Measurements from ENCODE around the gene ZNF850. TPM values are rescaled to one million over a fixed set of nuclear protein-coding genes. Genes with fewer than 3 reads are reported as not detected.

The ZNF850 gene
- total and polyA plus RNA-seq, 2 of the 8 experiments (the other 6 are each of a cell fraction or from before 2014, with no cell fraction given), result 6.7 to 21.2 TPM

DNA sequence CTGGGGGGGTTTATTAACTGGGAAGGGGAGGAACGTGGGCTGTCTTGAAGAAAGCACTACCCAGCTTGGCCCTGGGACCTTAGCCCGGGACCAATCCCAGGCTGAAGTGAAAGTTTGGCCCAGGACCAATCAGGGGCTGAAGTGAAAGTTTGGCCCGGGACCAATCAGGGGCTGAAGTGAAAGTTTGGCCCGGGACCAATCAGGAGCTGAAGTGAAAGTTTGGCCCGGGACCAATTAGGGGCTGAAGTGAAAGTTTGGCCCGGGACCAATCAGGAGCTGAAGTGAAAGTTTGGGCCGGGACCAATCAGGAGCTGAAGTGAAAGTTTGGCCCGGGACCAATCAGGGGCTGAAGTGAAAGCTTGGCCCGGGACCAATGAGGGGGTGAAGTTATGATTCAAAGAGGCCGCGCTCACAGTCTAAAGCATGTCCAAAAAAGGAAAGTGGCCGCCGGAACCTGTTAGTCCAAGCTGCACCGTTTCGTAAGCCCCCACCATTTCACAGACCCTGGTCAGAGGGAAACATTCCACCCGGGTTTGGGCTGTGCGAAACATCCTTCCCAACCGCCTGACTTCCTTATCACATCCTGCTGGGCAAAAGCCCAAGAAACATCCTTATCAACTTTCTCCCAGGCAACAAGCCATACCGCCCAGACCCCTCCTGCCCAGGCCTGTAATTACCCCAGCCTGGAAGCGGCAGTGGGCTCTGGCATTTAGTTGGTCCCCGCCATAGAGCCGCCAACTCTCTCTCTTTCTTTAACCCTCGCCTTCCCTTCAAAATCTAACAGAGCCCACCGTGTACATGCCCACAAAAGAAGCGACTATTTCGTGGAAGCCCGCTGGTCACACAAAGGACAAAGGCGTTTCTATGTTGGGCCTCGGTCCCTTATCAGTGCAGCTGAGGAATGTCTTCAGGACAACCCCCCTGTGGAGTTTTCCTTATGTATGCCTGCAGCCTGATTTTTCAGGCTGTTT is 1.1 kb downstream of the ZNF850 start (continued):
- TF ChIP-seq, protein P1, sequence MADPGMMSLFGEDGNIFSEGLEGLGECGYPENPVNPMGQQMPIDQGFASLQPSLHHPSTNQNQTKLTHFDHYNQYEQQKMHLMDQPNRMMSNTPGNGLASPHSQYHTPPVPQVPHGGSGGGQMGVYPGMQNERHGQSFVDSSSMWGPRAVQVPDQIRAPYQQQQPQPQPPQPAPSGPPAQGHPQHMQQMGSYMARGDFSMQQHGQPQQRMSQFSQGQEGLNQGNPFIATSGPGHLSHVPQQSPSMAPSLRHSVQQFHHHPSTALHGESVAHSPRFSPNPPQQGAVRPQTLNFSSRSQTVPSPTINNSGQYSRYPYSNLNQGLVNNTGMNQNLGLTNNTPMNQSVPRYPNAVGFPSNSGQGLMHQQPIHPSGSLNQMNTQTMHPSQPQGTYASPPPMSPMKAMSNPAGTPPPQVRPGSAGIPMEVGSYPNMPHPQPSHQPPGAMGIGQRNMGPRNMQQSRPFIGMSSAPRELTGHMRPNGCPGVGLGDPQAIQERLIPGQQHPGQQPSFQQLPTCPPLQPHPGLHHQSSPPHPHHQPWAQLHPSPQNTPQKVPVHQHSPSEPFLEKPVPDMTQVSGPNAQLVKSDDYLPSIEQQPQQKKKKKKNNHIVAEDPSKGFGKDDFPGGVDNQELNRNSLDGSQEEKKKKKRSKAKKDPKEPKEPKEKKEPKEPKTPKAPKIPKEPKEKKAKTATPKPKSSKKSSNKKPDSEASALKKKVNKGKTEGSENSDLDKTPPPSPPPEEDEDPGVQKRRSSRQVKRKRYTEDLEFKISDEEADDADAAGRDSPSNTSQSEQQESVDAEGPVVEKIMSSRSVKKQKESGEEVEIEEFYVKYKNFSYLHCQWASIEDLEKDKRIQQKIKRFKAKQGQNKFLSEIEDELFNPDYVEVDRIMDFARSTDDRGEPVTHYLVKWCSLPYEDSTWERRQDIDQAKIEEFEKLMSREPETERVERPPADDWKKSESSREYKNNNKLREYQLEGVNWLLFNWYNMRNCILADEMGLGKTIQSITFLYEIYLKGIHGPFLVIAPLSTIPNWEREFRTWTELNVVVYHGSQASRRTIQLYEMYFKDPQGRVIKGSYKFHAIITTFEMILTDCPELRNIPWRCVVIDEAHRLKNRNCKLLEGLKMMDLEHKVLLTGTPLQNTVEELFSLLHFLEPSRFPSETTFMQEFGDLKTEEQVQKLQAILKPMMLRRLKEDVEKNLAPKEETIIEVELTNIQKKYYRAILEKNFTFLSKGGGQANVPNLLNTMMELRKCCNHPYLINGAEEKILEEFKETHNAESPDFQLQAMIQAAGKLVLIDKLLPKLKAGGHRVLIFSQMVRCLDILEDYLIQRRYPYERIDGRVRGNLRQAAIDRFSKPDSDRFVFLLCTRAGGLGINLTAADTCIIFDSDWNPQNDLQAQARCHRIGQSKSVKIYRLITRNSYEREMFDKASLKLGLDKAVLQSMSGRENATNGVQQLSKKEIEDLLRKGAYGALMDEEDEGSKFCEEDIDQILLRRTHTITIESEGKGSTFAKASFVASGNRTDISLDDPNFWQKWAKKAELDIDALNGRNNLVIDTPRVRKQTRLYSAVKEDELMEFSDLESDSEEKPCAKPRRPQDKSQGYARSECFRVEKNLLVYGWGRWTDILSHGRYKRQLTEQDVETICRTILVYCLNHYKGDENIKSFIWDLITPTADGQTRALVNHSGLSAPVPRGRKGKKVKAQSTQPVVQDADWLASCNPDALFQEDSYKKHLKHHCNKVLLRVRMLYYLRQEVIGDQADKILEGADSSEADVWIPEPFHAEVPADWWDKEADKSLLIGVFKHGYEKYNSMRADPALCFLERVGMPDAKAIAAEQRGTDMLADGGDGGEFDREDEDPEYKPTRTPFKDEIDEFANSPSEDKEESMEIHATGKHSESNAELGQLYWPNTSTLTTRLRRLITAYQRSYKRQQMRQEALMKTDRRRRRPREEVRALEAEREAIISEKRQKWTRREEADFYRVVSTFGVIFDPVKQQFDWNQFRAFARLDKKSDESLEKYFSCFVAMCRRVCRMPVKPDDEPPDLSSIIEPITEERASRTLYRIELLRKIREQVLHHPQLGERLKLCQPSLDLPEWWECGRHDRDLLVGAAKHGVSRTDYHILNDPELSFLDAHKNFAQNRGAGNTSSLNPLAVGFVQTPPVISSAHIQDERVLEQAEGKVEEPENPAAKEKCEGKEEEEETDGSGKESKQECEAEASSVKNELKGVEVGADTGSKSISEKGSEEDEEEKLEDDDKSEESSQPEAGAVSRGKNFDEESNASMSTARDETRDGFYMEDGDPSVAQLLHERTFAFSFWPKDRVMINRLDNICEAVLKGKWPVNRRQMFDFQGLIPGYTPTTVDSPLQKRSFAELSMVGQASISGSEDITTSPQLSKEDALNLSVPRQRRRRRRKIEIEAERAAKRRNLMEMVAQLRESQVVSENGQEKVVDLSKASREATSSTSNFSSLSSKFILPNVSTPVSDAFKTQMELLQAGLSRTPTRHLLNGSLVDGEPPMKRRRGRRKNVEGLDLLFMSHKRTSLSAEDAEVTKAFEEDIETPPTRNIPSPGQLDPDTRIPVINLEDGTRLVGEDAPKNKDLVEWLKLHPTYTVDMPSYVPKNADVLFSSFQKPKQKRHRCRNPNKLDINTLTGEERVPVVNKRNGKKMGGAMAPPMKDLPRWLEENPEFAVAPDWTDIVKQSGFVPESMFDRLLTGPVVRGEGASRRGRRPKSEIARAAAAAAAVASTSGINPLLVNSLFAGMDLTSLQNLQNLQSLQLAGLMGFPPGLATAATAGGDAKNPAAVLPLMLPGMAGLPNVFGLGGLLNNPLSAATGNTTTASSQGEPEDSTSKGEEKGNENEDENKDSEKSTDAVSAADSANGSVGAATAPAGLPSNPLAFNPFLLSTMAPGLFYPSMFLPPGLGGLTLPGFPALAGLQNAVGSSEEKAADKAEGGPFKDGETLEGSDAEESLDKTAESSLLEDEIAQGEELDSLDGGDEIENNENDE (IDR thresholded peaks at IDR 0.05; ENCODE audit: insufficient replicate concordance, low read length), result no peak
- TF ChIP-seq TCF12 (IDR thresholded peaks at IDR 0.05; ENCODE audit: low read depth, low read length), result no peak
- TF ChIP-seq POLR2A (IDR thresholded peaks at IDR 0.05; ENCODE audit: control extremely low read depth in 1 of 2, low read depth in 2 of 2, low read length in 2 of 2), result peak; percentile 62 to 96
- TF ChIP-seq, protein P2, sequence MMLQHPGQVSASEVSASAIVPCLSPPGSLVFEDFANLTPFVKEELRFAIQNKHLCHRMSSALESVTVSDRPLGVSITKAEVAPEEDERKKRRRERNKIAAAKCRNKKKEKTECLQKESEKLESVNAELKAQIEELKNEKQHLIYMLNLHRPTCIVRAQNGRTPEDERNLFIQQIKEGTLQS (IDR thresholded peaks at IDR 0.05; ENCODE audit: insufficient read depth, low read depth, low read length), result 0 out of 2 replicates have a peak, but pooled peaks have one; percentile 11
- no peak for TF ChIP-seq MAFK (IDR thresholded peaks at IDR 0.05; ENCODE audit: low read depth, low read length)

Measured in H1 (cell line).